Neuron (in vitro differentiated cells): ENCODE measurements around the gene FAM120AOS.

Experiments
- H2AFZ ChIP-seq: one replicate; pipeline ENCODE4 v1.6.1; 2013; ENCODE audit warnings: low read depth, mild to moderate bottlenecking, inconsistent platforms, low read length, moderate library complexity
- H3K27me3 ChIP-seq: one replicate; pipeline ENCODE4 v1.6.1; 2013; ENCODE audit warnings: low read length; ENCODE audit not compliant: insufficient read depth
- H3K36me3 ChIP-seq: one replicate; pipeline ENCODE4 v1.6.1; 2013; ENCODE audit warnings: low read length; ENCODE audit not compliant: insufficient read depth
- H3K4me1 ChIP-seq: one replicate; pipeline ENCODE4 v1.6.1; 2013; ENCODE audit warnings: low read length; ENCODE audit not compliant: insufficient read depth
- H3K4me3 ChIP-seq: 2 replicates; pipeline ENCODE4 v1.5.1; 2013; ENCODE audit warnings: mild to moderate bottlenecking, low read length, moderate library complexity
- H3K9me3 ChIP-seq: one replicate; pipeline ENCODE4 v1.6.1; 2013; ENCODE audit warnings: low read length

The FAM120AOS gene

DNA sequence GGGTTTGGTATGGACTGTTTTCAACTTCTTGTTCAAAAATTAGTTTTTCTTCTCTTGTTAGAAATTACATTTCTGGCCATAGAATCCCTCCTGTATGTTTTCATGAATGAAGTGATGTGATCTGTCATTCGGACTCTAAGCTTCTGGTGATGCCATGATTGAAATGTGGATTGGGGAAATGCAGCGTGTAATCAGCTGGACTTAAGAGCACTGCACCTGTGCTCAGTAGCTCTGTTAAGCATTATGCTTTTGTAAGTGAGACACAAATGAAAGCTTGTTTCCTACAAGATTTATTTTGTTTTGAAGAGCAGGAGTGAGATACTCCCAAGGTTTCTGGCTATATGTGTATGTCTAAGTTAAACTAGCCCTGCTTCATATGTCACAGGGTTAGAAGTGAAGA, 24.0 kb upstream of the FAM120AOS start:
- Histone ChIP-seq H2AFZ (no peak overlapping the region), H3K9me3 (no peaks in the 10 kb centered on the region), H3K27me3 (no peaks in the 10 kb centered on the region), H3K4me3 (no peak overlapping the region), H3K4me1 (no peaks in the 10 kb centered on the region), H3K36me3 (peaks cover 26% of the 10 kb centered on the region)

DNA sequence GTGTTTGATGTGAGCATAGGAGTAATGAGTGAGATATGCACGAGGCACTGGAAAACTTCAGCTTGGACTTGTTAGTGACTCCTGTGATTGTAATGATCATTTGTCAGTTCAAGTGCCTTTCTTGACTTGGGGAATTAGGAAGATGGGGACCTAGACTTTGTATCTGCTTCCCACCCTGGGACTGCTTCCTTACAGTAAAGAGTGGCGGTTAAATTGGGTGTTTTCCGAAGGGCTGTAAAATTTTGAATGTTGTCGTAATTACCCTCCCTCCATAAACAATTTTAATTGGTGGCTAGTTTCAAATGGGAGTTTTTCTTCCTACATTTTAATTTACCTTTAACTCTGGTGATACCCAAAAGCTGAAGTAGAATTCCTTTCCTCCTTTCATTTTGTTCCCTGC, 23.5 kb upstream of the FAM120AOS start:
- Histone ChIP-seq H3K4me3 (no peak overlapping the region), H2AFZ (no peak overlapping the region), H3K27me3 (no peaks in the 10 kb centered on the region), H3K4me1 (no peaks in the 10 kb centered on the region), H3K9me3 (no peaks in the 10 kb centered on the region), H3K36me3 (peaks cover 26% of the 10 kb centered on the region)

DNA sequence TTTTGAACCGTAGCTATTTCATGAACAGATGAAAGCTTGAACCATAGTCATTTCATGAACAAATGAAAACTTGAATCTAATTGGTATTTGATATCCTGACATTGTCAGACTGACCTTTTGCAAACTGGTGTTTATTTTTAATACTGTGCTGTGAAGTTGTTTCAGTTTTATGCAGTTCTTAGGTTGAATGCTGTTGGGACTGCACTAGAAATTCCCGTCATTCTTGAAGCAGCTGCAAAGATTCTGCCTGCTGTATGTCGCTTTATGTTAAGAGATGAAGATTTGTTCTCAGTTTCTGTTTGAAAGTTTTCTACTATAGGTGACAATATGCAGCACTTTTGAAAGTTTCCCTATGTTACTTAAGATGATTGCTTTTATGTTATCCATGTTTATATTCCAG, 22.5 kb upstream of the FAM120AOS start:
- peaks cover 24% of the 10 kb centered on the region for H3K36me3 ChIP-seq
- H3K4me1 ChIP-seq = no peaks in the 10 kb centered on the region
- H3K4me3 ChIP-seq = no peak overlapping the region
- H3K27me3 ChIP-seq = no peaks in the 10 kb centered on the region
- no peaks in the 10 kb centered on the region for H3K9me3 ChIP-seq
- H2AFZ ChIP-seq = no peak overlapping the region

DNA sequence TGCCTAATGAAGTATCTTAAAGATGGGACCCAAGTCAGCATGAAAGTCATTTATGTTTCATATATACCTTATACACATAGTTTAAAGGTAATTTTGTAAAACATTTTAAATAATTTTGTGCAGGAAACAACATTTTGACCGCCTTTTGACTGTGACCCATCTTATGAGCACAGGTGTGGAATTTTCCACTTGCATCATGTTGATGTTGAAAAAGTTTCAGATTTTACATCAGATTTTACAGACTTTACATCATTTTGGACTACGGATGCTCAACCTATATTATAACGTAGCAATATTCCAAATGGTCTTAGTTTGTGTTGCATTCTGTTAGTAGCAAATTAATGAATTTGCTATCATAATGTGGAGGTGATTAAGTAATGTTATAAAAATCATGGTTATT, 21.7 kb upstream of the FAM120AOS start:
- Histone ChIP-seq H3K27me3 (no peaks in the 10 kb centered on the region), H2AFZ (no peak overlapping the region), H3K4me3 (no peak overlapping the region), H3K36me3 (peaks cover 24% of the 10 kb centered on the region), H3K9me3 (no peaks in the 10 kb centered on the region), H3K4me1 (no peaks in the 10 kb centered on the region)

DNA sequence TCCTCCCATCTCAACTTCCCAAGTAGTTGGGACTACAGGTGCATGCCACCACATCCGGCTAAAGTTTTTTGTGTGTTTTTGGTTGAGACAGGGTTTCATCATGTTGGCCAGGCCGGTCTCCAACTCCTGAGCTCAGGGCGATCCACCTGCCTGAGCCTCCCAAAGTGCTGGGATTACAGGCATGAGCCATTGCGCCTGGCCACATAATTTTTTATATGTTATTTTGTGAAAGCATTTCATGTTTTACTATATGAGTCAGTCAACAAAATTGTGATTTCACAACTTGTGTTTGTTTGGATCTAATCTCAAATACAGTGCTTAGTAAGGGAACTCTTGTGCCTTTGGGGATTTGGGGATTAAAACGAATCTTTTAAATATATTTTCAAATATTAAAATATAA, 20.0 kb upstream of the FAM120AOS start:
- Histone ChIP-seq H3K9me3 (no peaks in the 10 kb centered on the region), H3K27me3 (no peaks in the 10 kb centered on the region), H3K4me3 (no peak overlapping the region), H3K4me1 (peaks cover 5% of the 10 kb centered on the region), H2AFZ (no peak overlapping the region), H3K36me3 (peaks cover 24% of the 10 kb centered on the region)

DNA sequence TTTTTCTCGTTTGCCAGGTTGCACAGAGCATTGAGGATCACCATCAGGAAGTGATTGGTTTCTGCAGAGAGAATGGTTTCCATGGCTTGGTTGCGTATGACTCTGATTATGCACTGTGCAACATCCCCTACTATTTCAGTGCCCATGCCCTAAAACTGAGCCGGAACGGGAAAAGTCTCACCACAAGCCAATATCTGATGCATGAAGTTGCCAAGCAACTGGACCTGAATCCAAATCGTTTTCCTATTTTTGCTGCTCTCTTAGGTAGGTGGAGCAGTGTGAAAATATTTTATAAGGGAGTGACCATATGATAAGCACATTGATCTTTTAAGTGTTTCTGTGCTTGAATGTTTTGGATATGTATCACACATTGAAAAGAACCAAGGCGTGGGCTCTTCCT, 17.7 kb upstream of the FAM120AOS start:
- no peak overlapping the region for H3K4me3 ChIP-seq
- peaks cover 20% of the 10 kb centered on the region for H3K4me1 ChIP-seq
- no peaks in the 10 kb centered on the region for H3K9me3 ChIP-seq
- no peaks in the 10 kb centered on the region for H3K27me3 ChIP-seq
- H2AFZ ChIP-seq = no peak overlapping the region
- peaks cover 18% of the 10 kb centered on the region for H3K36me3 ChIP-seq

DNA sequence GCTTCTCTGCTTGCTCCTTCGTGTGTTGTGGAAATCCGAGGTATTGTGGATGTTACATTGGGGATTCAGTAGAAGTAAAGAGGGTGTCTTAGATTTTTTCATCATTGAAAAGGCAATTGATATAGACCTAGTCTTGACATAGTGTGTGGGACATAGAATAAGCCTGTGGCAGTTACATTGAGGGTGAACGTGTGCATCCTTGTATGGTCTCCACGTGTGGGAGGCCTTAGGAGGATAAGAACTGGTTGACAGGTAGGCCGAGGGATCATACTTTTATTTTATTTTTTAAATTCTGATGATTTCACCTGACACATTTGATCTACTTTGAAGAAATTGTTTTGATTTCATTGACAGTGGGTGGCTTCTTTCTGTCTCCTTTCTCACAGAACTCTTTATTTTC, 17.0 kb upstream of the FAM120AOS start:
- Histone ChIP-seq H3K9me3 (no peaks in the 10 kb centered on the region), H2AFZ (no peak overlapping the region), H3K4me1 (peaks cover 20% of the 10 kb centered on the region), H3K36me3 (peaks cover 14% of the 10 kb centered on the region), H3K4me3 (no peak overlapping the region), H3K27me3 (no peaks in the 10 kb centered on the region)

DNA sequence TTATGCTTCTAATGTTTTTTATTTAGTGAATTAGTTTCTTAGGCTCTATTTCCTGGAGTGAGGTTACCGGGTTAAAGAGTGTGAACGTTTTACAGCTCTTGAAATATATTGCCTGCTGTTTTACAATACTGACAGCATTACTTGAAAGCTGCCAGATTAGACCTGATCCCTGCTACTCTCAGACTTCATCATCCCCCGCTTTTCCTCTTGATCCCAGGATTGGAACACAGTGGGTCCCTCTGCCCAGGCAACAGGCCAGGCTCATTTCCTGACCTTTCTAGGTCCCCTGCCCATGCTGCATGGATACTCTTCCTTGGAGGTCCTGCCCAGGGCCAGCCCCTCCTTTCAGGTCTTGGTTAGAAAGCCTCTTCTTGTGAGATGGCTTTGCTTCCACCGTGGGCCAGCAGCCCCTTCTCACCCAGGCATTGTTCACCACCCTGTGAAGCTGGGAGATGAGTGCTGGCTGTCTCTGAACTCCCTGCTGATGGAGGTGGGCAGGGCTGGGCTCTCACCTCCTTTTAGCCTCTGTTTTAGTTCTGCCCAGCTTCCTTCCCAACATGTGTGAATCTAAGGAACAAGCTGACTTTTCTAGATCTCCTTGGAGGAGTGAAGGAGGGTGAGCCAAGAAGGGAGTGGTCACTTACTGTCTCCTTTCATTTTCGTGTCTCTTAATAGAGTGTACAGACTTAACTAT, 15.5 kb upstream of the FAM120AOS start:
- Histone ChIP-seq H2AFZ (no peak overlapping the region), H3K27me3 (no peaks in the 10 kb centered on the region), H3K4me3 (no peak overlapping the region), H3K9me3 (no peaks in the 10 kb centered on the region), H3K4me1 (peaks cover 20% of the 10 kb centered on the region), H3K36me3 (peaks cover 4% of the 10 kb centered on the region)

DNA sequence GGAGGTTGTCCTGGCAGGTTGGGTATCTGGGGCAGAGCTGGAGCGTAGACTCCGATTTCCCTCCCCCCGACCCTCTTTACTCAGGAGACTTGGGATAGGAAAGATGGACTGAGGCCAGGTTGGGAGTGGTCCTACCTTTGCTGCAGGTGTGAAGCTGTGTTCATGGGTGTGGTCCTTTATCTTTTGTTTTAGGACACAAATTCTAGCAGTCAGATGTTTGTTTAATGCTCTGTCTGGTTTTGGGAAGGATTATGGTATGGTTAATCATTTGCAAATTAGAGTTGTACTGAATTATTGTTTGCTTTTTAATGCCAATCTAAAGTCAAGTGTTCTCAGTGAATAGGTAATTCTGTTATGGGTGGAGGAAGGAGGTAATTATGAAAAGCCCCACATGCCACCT, 14.1 kb upstream of the FAM120AOS start:
- Histone ChIP-seq H3K27me3 (no peaks in the 10 kb centered on the region), H3K4me3 (no peak overlapping the region), H3K4me1 (peaks cover 20% of the 10 kb centered on the region), H2AFZ (no peak overlapping the region), H3K36me3 (no peaks in the 10 kb centered on the region), H3K9me3 (no peaks in the 10 kb centered on the region)

DNA sequence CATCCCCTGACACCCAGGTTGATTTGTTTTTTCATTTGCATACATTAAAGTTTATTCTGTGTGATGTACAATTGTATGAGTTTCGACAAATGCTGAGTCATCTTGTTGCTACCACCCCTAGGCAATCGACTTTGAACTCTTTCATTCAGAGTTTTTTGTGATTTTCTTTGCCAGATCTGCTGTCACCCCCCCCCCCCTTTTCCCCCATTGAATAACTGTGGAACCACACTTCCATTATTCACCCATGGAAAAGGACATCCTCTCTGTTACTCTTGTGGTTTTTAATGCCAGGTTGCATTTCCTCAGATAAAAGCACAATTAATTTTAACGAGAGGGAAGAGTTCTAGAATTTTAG, 13.7 kb upstream of the FAM120AOS start:
- H3K4me3 ChIP-seq = no peak overlapping the region
- H3K27me3 ChIP-seq = no peaks in the 10 kb centered on the region
- no peaks in the 10 kb centered on the region for H3K9me3 ChIP-seq
- peaks cover 20% of the 10 kb centered on the region for H3K4me1 ChIP-seq
- no peak overlapping the region for H2AFZ ChIP-seq
- no peaks in the 10 kb centered on the region for H3K36me3 ChIP-seq

DNA sequence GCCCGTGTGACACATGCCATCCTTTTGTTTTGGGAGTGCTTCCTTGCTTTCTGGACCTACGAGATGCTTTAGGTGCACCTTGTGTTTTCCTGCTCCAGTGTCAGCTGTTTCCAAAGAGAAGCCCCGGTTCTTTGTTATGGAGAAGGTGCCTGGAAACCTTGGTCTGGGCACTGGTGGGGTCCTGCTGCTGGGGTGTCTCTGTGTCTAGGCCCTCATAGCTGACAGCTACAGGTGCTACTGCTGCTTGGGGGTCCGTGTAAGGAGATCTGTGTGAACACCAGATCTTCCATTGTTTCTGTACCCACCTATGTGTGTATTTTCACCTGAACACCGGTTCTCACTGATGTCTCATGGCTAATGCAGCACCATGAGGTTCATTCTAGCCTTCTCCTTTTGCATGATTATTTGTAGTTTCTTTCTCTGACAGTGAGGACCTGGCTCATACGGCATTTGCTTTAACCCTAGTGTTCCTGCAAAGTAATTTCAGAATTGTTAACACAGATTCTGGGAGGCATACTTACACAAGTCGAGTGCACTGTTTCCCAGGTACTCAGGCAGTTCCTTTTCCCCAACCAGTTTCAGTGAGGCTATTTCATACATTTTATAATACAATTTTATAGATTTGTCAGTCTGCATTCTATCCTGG, 13.2 kb upstream of the FAM120AOS start:
- H2AFZ ChIP-seq = no peak overlapping the region
- peaks cover 20% of the 10 kb centered on the region for H3K4me1 ChIP-seq
- peaks cover 3% of the 10 kb centered on the region for H3K36me3 ChIP-seq
- no peaks in the 10 kb centered on the region for H3K9me3 ChIP-seq
- no peak overlapping the region for H3K4me3 ChIP-seq
- no peaks in the 10 kb centered on the region for H3K27me3 ChIP-seq

DNA sequence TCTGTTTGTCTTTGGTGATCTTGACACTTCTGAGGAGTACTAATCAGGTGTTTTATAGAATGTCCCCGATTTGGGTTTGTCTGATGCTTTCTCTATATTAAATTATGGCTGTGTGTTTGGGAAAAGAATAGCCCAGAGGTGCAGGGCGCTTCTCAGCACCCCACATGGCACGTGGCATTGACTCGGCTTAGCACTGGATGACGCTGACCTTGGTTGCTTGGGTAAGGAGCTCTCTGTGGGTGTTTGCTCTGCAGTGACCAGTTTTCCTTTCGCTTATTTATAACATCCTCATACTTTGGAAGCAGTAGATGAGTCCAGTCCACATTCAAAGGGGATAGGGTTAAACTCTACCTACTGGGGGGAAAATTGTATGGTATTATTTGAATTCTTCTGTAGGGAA, 12.5 kb upstream of the FAM120AOS start:
- Histone ChIP-seq H3K36me3 (peaks cover 3% of the 10 kb centered on the region), H3K9me3 (no peaks in the 10 kb centered on the region), H3K27me3 (no peaks in the 10 kb centered on the region), H2AFZ (no peak overlapping the region), H3K4me3 (no peak overlapping the region), H3K4me1 (peaks cover 20% of the 10 kb centered on the region)

DNA sequence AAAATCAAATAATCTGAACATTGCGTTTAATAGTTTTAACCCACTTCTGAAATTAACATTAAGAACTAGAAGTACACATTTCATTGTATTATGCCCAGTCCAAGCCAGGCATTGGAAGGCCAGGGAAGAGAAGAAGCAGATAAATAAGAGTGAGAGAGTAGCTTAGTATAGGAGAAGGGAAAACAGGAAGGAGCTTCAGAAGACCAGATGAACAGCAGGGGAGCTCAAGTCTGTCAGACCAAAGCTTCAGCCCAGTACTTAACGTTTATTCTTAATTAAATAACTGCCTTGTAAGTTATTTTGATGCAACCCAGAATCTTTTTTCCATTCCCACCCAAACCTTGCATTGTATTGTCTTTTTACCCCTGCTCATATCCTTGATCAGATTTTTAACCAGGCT, 11.5 kb upstream of the FAM120AOS start:
- Histone ChIP-seq H3K36me3 (peaks cover 3% of the 10 kb centered on the region), H3K27me3 (no peaks in the 10 kb centered on the region), H2AFZ (no peak overlapping the region), H3K4me1 (peaks cover 20% of the 10 kb centered on the region), H3K4me3 (no peak overlapping the region), H3K9me3 (no peaks in the 10 kb centered on the region)

DNA sequence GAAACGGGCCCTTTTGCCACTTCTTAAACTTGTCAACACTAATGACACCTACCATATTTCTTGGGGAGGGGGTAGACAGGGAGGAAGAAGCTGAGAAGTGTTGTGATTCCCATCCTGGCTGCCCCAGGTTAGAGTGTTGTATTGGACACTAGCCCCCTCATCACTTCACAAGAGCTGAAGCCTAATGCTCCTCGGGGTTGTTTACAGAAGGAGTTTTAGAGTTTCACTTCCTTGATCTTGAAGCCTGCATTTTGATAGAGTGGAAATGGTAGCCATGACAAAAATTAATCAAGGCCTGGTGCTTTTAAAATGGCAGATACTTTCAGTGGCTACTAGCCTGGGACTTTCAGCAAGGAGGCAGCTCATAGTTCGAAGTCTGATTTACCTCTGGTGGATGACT, 11.0 kb upstream of the FAM120AOS start:
- peaks cover 3% of the 10 kb centered on the region for H3K36me3 ChIP-seq
- peaks cover 20% of the 10 kb centered on the region for H3K4me1 ChIP-seq

More for the DNA sequence above, 11.0 kb upstream of the FAM120AOS start:
- Histone ChIP-seq H3K9me3 (no peaks in the 10 kb centered on the region), H3K27me3 (no peaks in the 10 kb centered on the region), H2AFZ (no peak overlapping the region), H3K4me3 (no peak overlapping the region)
